ENCODE results near the gene FAM120C. TPM values are rescaled to one million over a fixed set of nuclear protein-coding genes. Genes with fewer than 3 reads are reported as not detected.

Gene FAM120C
- total RNA-seq, 1 donor = 8.6 TPM

- H3K4me3 ChIP-seq (ENCODE audit: low read depth, low read length) = no peak overlapping the region
- TF ChIP-seq, protein P1, sequence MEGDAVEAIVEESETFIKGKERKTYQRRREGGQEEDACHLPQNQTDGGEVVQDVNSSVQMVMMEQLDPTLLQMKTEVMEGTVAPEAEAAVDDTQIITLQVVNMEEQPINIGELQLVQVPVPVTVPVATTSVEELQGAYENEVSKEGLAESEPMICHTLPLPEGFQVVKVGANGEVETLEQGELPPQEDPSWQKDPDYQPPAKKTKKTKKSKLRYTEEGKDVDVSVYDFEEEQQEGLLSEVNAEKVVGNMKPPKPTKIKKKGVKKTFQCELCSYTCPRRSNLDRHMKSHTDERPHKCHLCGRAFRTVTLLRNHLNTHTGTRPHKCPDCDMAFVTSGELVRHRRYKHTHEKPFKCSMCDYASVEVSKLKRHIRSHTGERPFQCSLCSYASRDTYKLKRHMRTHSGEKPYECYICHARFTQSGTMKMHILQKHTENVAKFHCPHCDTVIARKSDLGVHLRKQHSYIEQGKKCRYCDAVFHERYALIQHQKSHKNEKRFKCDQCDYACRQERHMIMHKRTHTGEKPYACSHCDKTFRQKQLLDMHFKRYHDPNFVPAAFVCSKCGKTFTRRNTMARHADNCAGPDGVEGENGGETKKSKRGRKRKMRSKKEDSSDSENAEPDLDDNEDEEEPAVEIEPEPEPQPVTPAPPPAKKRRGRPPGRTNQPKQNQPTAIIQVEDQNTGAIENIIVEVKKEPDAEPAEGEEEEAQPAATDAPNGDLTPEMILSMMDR (IDR thresholded peaks at IDR 0.05; ENCODE audit: insufficient read depth, low read depth, low read length) = no peak
- DNase-seq (ENCODE audit: low read depth) = no peak
Measured at GRCh38 chrX:54024350-54024749, 158.7 kb downstream of the FAM120C start.

Small RNAs within 50 kb of the gene (small RNA-seq; reads per million reads assigned to genes)
- gene AL589872.1 = not detected

Other genes with a start within 250 kb of the FAM120C start
- 22.9 and 25.0 TPM in 2 replicates for gene PHF8, start 138.8 kb downstream of the FAM120C start, total RNA-seq
- gene WNK3, start 174.8 kb upstream of the FAM120C start, total RNA-seq = 0.64 and 1.7 TPM in 2 replicates